GM23248 (cell line): Measurements from ENCODE around the gene ACTA1.

Experiments
- EZH2 ChIP-seq: fragments of 200-600 bp; sonication (generic); IDR thresholded peaks from 2 replicates; pipeline ENCODE4 v1.6.1; 2018; ENCODE audit warnings: antibody characterized with exemption, mild to moderate bottlenecking; ENCODE audit not compliant: insufficient read depth, poor library complexity, severe bottlenecking
- EZH2phosphoT487 ChIP-seq: fragments of 200-600 bp; sonication (generic); IDR thresholded peaks from 2 replicates; pipeline ENCODE4 v1.6.1; 2018; ENCODE audit warnings: antibody characterized with exemption, moderate library complexity, mild to moderate bottlenecking, low read depth; ENCODE audit not compliant: insufficient read depth

DNA sequence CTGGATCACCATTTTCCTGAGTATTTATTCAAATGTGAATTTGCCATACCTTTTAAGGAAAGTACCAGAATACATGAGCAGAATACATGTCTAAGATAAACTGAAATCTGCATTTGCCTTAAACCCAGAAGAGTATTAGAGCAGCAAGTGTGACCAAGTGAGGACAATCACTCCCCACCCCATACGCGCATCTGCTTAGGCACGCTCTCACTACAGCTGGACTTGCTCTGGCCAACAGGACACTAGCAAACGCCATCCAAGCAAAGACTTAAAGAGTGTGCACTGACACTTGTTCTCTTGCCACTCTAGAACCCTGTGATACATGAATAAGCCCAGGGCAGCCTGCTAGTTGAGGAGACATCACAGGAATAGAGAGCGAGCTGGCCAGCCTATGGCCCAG is 48.6 kb upstream of the ACTA1 start:
- TF ChIP-seq EZH2 (no peak), EZH2phosphoT487 (no peak)
